ENCODE data around the gene C19orf67.

Gene C19orf67

DNA sequence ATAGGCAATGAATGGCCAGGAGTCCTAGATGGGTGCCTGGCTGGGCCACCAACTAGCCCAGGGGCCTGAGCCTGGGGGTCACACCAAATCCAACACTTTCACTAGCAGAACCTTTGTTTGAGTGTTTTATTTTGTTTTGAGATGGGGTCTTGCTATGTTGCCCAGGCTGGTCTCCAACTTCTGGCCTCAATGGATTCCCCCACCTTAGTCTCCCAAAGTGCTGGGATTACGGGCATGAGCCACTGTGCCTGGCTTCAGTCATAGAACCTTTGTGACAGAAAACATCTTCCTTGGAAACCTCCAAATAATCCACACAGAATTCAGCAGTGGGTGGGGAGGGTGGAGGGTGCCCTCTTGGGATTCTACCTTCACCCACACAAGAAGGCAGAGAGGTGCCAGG lies 25.9 kb upstream of the C19orf67 start:
- DNase-seq (ENCODE audit: insufficient read length, low spot score) = no peak
- FAIRE-seq = no peak

DNA sequence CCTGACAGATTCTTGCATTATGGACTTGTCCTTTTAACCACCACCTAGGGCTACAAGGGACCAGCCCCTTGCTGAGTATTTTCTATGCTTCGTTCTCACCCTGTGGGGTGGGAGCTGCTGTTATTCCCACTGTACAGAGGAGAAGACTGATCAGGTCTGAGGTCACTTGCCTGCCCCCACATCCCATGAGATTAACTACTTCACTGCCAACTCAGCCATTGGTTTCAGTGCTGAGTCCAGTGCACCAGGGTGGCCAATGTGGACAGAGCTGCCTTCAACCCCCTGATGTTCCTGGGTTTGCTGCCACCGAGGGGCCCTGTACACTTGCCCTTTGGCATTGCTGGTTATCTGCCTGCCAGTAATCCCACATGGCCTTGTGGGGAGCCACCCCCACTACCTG lies 25.1 kb upstream of the C19orf67 start:
- no peak for FAIRE-seq

DNA sequence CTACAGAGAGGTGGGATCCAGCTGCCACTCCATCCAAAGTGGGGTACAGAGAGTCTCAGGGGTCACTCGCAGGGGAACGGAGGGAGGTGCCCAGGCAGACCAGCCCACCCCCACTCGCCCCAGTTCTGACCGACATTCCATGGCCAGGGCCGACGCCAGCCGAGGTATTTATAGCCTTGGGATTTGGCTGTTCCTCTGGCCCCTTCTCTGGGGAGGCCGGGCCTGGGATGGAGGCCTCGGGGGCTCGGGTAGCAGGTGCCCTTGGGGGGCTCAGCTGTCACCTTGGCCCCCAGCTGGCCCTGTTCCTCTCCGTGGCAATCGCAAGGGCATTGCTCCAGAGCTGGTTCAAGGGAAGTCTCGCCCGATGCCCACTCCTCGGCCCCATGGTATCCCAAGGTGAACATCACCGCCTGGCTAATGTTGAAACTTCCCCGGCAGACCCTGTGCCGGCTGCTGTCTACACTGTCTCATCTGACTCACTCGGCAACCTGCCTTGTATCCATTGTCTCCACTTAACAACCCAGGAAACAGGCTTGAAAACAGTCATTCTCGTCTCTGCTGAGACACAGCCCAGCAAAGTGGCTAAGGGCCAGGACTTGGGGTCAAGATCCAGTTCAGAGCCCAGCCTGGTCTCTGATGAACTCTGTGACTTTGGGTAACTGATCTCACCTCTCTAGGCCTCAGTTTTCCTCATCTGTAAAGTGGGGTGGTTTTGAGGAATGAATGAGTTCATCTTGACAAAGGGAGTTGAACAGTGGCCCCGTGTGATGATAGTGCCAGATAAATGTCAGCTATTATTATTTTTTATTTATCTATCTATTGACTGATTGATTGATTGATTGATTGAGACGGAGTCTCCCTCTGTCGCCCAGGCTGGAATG lies 22.2 kb upstream of the C19orf67 start:
- FAIRE-seq (no peak), DNase-seq (ENCODE audit: insufficient read length, low spot score) (no peak)

More for the DNA sequence above, 25.1 kb upstream of the C19orf67 start:
- DNase-seq (ENCODE audit: insufficient read length, low spot score) = no peak

DNA sequence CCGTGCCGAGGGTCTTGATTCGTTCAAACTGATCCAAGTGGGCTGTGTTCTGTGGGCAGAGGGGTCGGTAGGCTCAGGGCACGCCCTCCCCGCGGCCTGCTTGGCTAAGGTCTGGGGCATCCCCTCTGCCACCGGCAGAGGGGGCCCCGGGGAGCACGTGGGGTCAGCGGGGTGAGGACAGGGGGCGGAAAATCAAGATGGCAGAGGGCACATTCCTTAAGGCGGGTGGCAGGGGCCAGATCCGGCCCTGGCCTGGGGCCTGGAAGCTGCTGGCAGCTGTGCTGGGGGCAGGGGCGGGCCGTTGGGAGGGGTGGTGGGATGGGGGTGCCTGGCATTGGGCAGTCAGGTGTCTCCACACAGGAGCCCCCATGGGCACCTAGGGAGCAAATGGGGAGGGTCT lies 21.3 kb upstream of the C19orf67 start:
- DNase-seq (ENCODE audit: insufficient read length, low spot score) = no peak
- no peak for FAIRE-seq

DNA sequence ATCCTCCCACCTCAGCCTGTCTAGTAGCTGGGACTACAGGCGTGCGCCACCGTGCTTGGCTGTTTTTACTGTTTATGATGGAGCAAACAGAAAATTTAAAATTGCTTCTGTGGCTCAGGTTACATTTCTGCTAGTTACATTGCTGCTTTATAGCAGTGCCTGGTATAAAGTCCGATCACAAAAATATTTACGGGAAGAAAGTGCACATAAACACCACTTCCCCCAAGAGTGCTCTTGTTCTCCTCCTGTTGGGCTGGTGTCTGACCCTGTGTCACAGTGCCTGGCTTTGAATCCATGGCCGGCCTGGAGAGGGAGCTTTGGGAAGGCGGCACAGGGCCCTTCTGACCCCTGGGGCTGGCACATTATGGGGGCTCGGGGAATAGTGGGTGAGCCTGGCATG lies 20.1 kb upstream of the C19orf67 start:
- DNase-seq (ENCODE audit: insufficient read length, low spot score) = no peak
- no peak for FAIRE-seq

DNA sequence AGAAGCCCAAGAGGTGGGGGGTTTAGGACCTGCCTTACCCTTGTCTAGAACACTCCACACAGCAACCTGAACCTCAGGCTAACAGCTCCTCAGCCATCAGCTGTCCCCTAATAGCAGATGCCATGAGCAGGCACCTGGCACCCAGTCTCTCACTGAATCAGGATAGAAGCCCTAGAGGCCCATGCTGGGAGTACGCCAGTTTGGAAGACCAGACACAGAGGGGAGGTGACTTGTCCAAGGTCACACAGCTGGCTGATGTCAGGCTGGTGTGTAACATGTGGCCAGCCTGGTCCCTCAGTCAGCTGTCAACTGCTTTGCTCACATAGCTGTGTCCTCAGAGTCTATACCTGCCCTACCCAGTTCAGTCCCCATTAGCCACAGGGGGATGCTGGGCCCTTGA lies 17.7 kb upstream of the C19orf67 start:
- FAIRE-seq (no peak), DNase-seq (ENCODE audit: insufficient read length, low spot score) (no peak)

DNA sequence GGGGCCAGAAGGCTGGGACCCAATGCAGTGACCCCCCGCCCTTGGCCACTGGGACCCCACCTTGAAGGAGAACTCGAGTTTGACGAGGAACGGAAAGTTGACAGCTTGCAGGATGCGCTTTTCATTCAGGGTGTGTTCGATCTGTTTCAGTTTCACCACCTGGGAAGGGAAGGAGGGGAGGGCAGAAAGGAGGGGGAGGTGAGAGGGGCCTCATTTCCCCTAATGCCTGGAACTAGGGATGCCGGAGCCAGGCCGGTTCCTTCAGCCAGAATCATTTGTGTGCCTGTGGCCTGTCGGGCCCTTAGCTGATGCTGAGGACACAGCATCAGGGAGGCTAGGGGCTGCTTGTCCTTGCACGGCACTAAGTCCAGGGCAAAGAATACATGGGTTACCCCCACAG lies 17.2 kb upstream of the C19orf67 start:
- DNase-seq (ENCODE audit: insufficient read length, low spot score) (no peak), FAIRE-seq (no peak)

DNA sequence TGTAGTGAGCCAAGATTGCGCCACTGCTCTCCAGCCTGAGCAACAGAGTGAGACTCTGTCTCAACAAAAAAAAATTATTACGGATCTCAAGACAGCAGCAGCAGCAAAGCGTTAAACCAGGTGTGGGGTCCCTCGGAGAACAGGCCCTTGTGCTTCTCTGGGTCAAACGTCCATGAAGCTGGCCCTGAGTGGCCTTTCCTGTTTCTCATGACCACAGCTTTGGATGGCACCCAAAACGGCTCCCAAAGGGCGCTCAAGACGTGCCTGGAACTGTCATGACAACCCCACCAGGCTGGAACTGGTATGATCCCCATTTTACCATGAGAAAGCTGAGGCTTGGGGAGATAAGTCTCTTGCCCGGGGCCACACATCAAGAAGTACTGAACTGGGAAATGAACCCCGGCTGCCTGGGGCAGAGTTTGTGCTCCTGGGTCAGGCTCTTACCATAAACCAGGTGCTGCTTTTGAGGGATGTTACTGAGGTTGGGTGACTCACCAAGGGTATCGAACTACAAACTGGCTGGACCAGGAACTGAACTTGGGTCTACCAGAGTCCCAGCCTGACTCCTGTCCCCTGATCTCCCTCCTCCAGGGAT lies 16.6 kb upstream of the C19orf67 start:
- FAIRE-seq = no peak

DNA sequence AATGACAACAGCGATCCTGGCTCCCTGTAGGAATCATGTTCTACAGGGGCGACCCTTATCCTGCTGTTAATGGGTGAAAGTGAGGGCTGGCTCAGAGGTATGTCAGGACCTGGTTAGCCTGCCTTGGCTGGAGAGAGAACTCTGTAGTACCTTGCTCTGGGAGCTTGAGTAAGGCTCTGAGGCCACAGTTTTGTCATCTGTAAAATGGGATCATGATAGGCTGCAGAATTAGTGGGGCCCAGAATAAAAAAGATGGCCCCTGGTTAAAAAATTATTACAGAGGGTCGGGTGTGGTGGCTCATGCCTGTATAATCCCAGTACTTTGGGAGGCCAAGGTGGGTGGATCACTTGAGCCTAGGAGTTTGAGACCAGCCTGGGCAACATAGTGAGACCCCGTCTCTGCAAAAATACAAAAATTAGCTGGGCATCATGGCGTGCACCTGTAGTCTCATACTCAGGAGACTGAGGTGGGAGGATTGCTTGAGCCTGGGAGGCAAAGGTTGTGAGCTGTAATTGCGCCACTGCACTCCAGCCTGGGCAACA lies 15.5 kb upstream of the C19orf67 start:
- DNase-seq (ENCODE audit: insufficient read length, low spot score) = no peak
- no peak for FAIRE-seq

More for the DNA sequence above, 16.6 kb upstream of the C19orf67 start:
- no peak for DNase-seq (ENCODE audit: insufficient read length, low spot score)

DNA sequence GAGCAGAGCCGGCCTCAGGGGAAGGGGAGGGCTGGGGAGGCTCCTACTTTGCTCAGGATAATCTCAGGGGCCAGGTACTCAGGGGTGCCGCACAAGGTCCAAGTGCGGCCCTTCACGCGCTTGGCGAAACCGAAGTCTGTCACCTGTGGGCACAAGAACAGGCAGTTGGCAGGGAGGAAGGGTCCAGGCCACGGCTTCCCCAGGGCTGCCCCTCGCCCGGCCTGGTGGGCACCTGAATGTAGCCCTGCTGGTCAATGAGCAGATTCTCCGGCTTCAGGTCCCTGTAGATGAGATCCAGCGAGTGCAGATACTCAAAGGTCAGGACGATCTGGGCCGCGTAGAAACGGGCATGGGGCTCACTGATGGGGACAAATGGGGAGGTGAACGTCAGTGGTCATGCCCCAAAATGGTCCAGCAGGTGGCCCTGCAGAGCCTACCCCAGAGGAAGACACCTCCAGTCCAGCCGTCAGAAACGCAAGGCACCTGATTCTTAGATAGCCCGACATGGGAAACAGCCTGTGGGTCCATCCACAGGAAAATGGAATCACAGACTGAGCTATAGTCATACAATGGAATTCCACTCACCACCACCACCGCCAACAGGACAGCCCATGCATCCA lies 12.1 kb upstream of the C19orf67 start:
- FAIRE-seq (no peak), DNase-seq (ENCODE audit: insufficient read length, low spot score) (no peak)

DNA sequence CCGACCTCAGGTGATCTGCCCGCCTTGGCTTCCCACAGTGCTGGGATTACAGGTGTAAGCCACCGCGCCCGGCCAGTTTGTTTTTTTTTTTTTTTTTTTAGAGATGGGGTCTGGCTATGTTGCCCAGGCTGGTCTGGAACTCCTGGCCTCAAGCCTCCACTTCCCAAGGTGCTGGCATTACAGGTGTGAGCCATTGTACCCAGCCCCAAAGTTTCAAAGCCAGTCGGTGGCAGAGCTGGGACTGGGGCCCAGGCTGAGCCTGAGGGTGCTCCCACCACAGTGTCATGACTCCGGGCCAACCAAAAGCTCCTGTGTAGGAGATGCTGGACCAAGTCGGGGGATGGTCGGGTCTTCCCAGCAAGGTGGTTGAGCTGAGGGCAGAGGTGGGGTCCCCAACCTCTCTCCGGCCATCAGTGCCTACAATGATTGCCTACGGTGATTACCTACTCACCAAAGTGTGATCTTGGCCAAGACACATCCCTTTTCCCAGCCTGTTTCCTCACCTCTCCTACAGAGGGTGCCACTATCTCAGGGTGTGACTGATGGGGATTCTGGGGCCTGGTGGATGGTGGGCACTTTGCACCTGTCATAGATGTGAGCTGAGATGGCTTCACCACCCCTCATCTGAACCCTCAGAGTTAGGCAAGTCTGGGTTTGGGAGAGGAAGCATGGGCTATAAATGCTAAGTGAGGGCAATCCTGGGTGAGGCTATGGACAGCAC lies 10.8 kb upstream of the C19orf67 start:
- FAIRE-seq = peak; percentile 57
- DNase-seq (ENCODE audit: insufficient read length, low spot score) = no peak

DNA sequence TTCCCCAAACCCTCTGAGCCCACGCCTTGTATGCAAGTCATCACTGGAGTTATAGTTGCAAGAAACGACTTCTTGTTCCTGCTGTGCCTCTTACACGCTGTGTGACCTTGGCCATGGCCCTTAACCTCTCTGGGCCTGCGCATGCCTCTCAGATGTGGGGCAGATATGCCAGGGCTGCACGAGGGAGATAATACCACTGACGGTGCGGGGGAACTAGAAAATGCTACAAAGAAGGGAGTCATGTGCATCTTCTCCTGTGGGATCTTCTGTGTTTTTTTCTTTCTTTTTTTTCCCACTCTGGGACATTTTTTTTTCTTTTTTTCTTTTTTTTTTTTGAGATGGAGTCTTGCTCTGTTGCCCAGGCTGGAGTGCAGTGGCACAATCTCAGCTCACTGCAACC lies 9.3 kb upstream of the C19orf67 start:
- no peak for FAIRE-seq
- no peak for DNase-seq (ENCODE audit: insufficient read length, low spot score)

DNA sequence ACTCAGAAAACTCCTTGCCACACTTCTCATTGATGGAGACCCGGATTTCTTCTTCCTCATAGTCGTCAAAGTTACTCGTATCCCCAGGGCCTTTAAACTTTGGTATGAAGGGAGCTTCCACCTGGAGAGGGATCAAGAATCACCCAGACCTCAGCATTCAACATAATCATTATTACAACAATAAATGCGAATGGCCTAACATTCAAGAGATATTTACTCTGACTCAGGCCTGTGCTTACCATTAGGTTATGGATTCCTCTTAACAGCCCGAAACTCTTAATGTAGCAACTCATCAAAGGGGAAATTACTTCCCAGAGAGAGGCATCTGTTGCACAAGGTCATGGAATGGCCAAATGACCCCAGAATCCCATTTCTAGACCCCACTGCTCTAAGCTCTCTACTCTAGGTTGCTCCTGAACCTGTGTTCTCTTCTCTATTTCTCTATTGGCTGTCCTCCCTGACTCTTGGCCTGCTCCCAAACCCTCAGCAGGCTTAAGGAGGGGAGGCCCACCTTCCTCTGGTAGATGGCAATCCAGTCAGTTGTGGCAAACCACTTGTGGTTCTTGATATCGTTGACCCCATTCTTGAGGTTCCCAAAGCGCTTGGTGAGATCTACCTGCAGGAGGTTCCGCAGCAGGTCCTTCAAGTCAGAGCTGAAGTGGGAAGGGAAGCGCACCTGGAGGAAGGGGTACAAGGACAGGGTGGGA lies 7.7 kb upstream of the C19orf67 start:
- no peak for DNase-seq (ENCODE audit: insufficient read length, low spot score)
- FAIRE-seq = no peak

DNA sequence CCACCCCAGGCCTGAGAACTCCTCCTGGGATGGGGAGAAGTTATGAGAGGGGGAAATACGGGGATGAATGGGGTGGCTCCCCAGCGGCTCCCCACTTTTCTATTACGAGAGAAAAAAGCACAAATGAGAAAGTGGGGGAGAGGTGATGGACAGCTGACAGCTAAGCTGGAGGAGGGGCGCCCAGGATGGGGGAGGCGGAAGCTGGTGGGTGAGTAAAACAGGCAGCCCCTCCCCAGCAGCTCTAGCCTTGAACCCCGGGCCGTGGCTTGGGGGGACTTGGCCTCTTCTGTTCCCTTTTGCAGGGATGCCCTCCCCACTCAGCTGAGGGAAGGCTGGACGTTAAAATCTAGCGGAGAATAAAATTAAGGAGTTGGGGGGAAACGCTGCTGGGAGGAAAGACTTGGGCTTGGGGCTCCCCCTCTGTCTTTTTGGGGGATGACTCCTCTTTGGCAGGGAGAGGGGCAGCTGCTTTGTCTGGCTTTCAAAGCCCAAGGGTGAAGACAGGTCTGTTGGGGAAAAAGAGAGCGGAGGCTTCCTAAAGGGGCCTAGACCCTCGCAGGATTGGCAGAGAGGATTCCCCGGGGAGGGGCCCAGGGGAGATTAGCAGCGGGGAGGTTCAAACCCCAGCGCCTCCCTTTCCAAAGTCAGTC lies 6.4 kb upstream of the C19orf67 start:
- FAIRE-seq (no peak), DNase-seq (ENCODE audit: insufficient read length, low spot score) (no peak)

DNA sequence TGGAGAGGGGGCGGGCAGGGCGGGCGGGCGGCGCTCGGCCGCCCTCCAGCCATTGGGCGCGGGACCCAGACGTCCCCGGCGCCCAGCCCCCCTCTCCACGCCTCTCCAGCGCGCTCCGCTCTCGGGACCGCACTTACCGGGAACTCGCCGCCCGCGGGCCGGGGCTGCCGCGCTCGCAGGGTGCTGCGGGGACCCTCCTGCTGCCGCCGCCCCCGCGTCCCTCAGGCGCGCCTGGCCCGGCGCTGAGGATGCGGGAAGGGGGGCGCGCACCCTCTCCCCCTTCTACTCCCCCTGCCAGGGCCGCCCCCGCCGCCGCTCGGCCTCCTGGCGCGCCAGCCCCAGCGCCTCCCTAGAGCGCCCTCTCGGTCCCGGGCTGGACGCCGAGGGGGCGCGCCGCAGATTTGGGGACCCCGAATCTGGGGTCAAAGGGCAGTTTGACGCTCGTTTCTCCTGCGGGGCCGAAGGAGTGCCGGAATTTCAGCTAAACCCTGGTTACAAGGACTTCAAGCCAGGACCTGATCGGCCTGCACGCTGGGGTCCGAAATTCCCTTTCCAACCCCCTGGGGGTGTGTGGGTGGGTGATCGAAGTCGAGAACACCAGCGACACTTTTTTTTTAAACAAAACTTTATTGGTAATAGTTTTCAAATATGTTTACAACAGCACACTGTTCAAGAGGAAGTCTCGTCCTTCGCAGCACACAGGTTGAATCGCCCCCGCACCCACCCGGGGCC lies 5.7 kb upstream of the C19orf67 start:
- DNase-seq (ENCODE audit: insufficient read length, low spot score) (peak; percentile 80), FAIRE-seq (no peak)

DNA sequence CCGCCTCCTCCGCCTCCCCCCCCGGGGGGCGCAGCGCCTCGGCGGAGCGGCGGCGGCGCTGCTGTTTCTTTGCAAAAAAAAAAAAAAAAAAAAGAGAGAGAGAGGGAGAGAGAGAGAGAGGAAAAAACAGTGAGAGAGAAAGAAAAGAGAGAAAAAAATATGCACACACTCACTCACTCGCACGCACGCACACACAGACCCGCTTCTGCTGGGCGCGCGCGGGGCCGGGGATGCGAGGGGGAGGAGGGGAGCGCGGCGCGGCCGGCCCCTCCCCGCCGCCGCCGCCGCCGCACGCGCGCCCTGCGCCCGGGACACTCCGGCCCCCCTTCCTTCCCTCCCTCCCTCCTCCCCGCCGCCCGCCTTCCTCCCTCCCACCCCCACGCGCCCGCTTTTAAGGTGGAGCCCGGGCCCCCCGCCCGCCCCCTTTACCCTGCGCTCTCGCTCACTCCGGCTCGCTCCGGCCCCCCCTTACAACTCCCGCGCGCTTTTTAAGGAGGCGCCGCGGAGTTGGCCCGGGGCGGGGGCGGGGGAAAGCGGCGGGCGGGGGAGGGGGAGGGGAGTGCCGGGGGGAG lies 5.0 kb upstream of the C19orf67 start, which contains the start of gene SAMD1:
TSS of gene SAMD1 (minus strand) at position 243 of the 572 bp plus-strand sequence.
- FAIRE-seq (no peak), DNase-seq (ENCODE audit: insufficient read length, low spot score) (peak; percentile 80)

DNA sequence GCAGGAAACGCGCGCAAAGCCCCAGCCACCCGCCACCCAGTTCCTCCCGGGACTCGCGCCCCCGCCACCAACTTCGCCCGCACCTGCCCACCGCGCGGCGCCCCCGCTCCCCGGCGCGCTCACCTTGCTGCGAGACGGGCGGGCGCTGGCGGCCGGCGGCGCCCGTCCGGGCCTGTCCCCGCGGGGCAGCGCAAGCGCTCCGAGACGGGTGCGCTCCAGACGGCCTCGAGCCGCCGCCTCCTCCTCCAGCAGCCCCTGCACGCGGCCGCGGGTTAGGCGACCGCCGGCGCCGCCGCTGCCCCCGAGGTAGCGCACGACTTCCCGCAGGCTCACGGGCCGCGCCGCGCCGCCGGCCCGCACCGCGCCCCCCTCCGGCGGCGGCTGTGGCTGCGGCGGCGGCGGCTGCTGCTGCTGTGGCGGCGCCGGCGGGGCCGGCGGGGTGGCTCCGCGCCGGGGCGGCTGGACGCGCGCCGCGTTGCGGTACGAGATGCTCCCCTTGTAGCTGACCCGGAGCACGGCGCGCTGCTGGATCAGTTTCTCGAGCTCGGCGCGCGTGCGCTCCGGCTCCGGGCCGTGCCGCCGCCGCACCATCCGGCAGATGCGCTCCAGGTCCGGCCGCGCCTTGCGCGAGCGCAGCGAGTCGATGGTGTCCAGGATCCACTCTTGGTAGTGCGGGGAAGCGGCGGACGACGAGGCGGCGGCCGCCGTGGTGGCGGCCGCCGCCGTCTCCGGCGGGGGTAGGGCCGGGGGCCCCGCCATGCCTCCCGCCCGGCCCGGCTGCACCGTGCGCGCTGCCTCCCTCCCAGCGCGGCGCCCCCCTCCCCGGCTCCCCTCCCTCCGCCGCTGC lies 4.3 kb upstream of the C19orf67 start:
- FAIRE-seq (no peak), DNase-seq (ENCODE audit: insufficient read length, low spot score) (peak; percentile 34)

DNA sequence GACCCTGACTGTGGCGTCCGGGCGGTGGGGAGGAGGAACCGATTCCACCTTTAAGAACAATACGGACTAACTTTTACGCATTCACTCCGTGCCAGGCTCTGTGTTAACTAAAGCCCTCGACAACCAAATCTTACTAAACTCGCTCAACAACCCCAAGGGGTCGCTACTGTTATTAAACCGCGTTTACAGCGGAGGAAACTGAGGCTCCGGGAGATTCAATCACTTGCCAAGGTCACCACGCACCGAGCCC lies 3.8 kb upstream of the C19orf67 start:
- no peak for DNase-seq (ENCODE audit: insufficient read length, low spot score)
- FAIRE-seq = no peak

Measured in HTR-8/SVneo (cell line).